ENCODE measurements around the gene SAT2. TPM values are rescaled to one million over a fixed set of nuclear protein-coding genes. Genes with fewer than 3 reads are reported as not detected.
"Not testable (repeated sequence)": the region's sequence is repeated elsewhere in the genome, so short reads cannot be mapped to it uniquely, and the experiment has no call there.

Gene SAT2
- total RNA-seq, 2 donors from 2014 or later: 47.6 to 48.9 TPM

DNA sequence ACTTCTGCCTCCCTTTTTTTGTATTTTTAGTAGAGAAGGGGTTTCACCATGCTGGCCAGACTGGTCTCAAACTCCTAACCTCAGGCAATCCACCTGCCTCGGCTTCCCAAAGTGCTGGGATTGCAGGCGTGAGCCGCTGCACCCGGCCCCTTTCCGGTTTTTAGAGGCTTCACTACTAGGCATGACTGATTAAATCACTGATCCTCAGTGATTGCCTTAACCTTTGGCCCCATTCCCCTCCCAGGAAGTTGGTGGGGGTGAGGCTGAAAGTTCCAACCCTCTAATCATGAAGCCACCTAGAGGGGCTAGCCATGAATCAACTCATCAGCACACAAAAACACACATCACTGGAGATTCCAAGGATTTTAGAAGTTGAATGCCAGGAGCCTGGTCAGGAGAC is 30.1 kb downstream of the SAT2 start:
- peaks cover 7 to 41% of the 10 kb centered on the region in 2 donors for H3K36me3 Mint-ChIP-seq (ENCODE audit: insufficient read depth in 2 of 2)
- ATAC-seq (replicated peaks in 1 of 2); DNase-seq; H3K27ac Mint-ChIP-seq; H3K27me3 Mint-ChIP-seq (ENCODE audit: low read depth); H3K4me1 Mint-ChIP-seq (ENCODE audit: low read depth); H3K4me3 Mint-ChIP-seq; H3K9me3 Mint-ChIP-seq: not testable (repeated sequence)

GRCh38 chr17:7593296-7593695 is 34.3 kb downstream of the SAT2 start:
- Mint-ChIP-seq H3K27me3 (ENCODE audit: low read depth) (no peaks in the 10 kb centered on the region), H3K36me3 (ENCODE audit: insufficient read depth in 2 of 2) (peaks cover 2 to 19% of the 10 kb centered on the region in 2 donors), H3K27ac (no peak overlapping the region), H3K4me1 (ENCODE audit: low read depth) (no peaks in the 10 kb centered on the region), H3K4me3 (no peak overlapping the region), H3K9me3 (no peaks in the 10 kb centered on the region)
- DNase-seq (no peak), ATAC-seq (replicated peaks in 1 of 2) (no peak)

GRCh38 chr17:7592422-7593021 is 35.1 kb downstream of the SAT2 start:
- no peak overlapping the region for H3K4me3 Mint-ChIP-seq
- DNase-seq (no peak), ATAC-seq (replicated peaks in 1 of 2) (no peak)
- H3K9me3 Mint-ChIP-seq: no peaks in the 10 kb centered on the region
- H3K27ac Mint-ChIP-seq: no peak overlapping the region
- H3K4me1 Mint-ChIP-seq (ENCODE audit: low read depth): no peaks in the 10 kb centered on the region
- H3K27me3 Mint-ChIP-seq (ENCODE audit: low read depth): no peaks in the 10 kb centered on the region
- H3K36me3 Mint-ChIP-seq (ENCODE audit: insufficient read depth in 2 of 2): peaks cover 2 to 18% of the 10 kb centered on the region in 2 donors

GRCh38 chr17:7591596-7591995 is 36.0 kb downstream of the SAT2 start:
- DNase-seq: no peak
- Mint-ChIP-seq H3K36me3 (ENCODE audit: insufficient read depth in 2 of 2) (peaks cover 0 to 15% of the 10 kb centered on the region in 2 donors), H3K27ac (no peak overlapping the region), H3K4me3 (no peak overlapping the region), H3K27me3 (ENCODE audit: low read depth) (no peaks in the 10 kb centered on the region), H3K4me1 (ENCODE audit: low read depth) (no peaks in the 10 kb centered on the region), H3K9me3 (no peaks in the 10 kb centered on the region)
- no peak for ATAC-seq (replicated peaks in 1 of 2)

- DNase-seq (no peak), ATAC-seq (replicated peaks in 1 of 2) (no peak)
- H3K27ac Mint-ChIP-seq: peak overlapping the region; percentile 7
- H3K36me3 Mint-ChIP-seq (ENCODE audit: insufficient read depth in 2 of 2): peaks cover 0 to 14% of the 10 kb centered on the region in 2 donors
- H3K4me1 Mint-ChIP-seq (ENCODE audit: low read depth): peaks cover 3% of the 10 kb centered on the region
- no peaks in the 10 kb centered on the region for H3K9me3 Mint-ChIP-seq
- H3K27me3 Mint-ChIP-seq (ENCODE audit: low read depth): no peaks in the 10 kb centered on the region
- H3K4me3 Mint-ChIP-seq: no peak overlapping the region
These were observed 36.9 kb downstream of the SAT2 start for GRCh38 chr17:7590743-7591142.

GRCh38 chr17:7589891-7590691 is 37.5 kb downstream of the SAT2 start, which contains the start of gene SOX15:
SOX15 (minus strand) TSS chr17:7590094; CDS start chr17:7589676, 418 bp downstream.
- ATAC-seq (replicated peaks in 1 of 2): no peak
- peaks cover 0 to 11% of the 10 kb centered on the region in 2 donors for H3K36me3 Mint-ChIP-seq (ENCODE audit: insufficient read depth in 2 of 2)
- peak within 1 kb of the TSS; percentile 7 for H3K27ac Mint-ChIP-seq
- H3K4me1 Mint-ChIP-seq (ENCODE audit: low read depth): peaks cover 9% of the 10 kb centered on the region
- no peak within 1 kb of the TSS for H3K4me3 Mint-ChIP-seq
- H3K9me3 Mint-ChIP-seq: no peaks in the 10 kb centered on the region
- H3K27me3 Mint-ChIP-seq (ENCODE audit: low read depth): no peaks in the 10 kb centered on the region
- peak in 1 of 2 donors; percentile 11 for DNase-seq

GRCh38 chr17:7589204-7589868 is 38.3 kb downstream of the SAT2 start:
- Mint-ChIP-seq H3K4me3 (no peak overlapping the region), H3K27ac (no peak overlapping the region), H3K4me1 (ENCODE audit: low read depth) (peaks cover 17% of the 10 kb centered on the region), H3K27me3 (ENCODE audit: low read depth) (no peaks in the 10 kb centered on the region), H3K36me3 (ENCODE audit: insufficient read depth in 2 of 2) (peaks cover 2 to 11% of the 10 kb centered on the region in 2 donors), H3K9me3 (no peaks in the 10 kb centered on the region)
- DNase-seq (peak; percentile 68 to 72), ATAC-seq (replicated peaks in 1 of 2) (peak; percentile 65 to 69)

DNA sequence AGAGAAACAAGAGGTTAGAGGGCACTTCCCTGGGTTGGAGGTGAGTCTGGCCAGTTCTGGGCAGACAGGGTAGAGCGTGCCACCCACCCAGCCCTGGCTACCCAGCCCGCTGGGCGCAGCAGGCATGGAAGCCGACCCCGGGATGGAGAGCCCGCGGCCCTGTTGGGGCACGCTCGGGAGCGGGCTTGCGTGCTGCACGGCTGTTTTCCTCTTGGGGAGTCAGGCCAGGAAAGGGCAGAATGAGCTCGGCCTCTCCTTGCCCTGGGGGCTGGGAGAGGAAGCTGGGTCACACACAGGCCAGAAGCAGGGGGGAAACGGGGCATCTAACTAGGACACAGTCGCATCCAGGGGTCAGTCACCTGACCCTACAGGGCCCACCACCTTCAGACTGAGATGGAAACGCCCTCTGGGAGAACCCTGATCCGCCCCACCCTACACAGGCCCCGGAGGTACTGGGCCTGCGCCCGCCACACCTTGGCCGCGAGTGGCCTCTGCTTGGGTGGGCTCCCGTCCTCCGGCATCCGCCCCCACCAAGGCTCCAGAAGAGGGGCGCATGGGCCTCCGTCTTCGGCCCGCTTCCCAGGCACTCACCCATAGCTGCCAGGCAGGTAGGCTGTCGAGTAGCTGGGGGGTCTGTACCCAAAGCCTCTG is 38.9 kb downstream of the SAT2 start:
- H3K9me3 Mint-ChIP-seq: no peaks in the 10 kb centered on the region
- peaks cover 5 to 7% of the 10 kb centered on the region in 2 donors for H3K36me3 Mint-ChIP-seq (ENCODE audit: insufficient read depth in 2 of 2)
- DNase-seq (no peak), ATAC-seq (replicated peaks in 1 of 2) (no peak)
- no peak overlapping the region for H3K4me3 Mint-ChIP-seq
- no peaks in the 10 kb centered on the region for H3K27me3 Mint-ChIP-seq (ENCODE audit: low read depth)
- H3K27ac Mint-ChIP-seq: no peak overlapping the region
- H3K4me1 Mint-ChIP-seq (ENCODE audit: low read depth): peaks cover 19% of the 10 kb centered on the region

- DNase-seq: no peak
- peaks cover 24% of the 10 kb centered on the region for H3K4me1 Mint-ChIP-seq (ENCODE audit: low read depth)
- H3K36me3 Mint-ChIP-seq (ENCODE audit: insufficient read depth in 2 of 2): peaks cover 5 to 7% of the 10 kb centered on the region in 2 donors
- H3K4me3 Mint-ChIP-seq: no peak overlapping the region
- no peak for ATAC-seq (replicated peaks in 1 of 2)
- peak overlapping the region; percentile 16 for H3K27ac Mint-ChIP-seq
- no peaks in the 10 kb centered on the region for H3K9me3 Mint-ChIP-seq
- H3K27me3 Mint-ChIP-seq (ENCODE audit: low read depth): no peaks in the 10 kb centered on the region
These were observed 40.0 kb downstream of the SAT2 start for GRCh38 chr17:7587420-7588151.

DNA sequence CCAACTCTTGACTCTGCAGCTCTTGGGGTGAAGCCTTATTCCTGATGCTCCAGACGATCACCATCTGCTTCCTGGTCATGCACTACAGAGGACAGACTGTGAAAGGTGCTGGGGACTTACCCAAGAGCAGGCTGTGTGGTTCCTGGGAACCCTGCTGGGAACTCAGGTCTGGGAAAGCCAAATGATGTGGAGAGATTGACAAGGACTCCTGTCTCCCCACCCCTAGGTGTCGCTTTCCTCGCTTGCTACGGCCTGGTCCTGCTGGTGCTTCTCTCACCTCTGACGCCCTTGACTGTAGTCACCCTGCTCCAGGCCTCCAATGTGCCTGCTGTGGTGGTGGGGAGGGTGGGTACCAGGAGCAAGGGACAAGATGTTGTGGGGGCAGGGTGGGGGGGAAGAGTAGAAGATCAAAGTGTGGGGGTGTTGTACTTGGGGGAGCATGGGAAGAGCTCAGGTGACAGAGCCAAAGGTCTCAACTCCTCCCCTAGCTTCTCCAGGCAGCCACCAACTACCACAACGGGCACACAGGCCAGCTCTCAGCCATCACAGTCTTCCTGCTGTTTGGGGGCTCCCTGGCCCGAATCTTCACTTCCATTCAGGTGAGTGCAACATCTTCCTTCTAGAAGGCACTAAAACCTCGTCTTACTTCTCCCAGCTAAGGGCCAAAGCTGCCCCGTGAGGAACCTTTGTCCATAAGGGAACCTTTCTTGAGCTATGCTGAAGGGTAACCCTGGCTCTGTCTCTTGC is 40.8 kb downstream of the SAT2 start:
- no peaks in the 10 kb centered on the region for H3K9me3 Mint-ChIP-seq
- peak overlapping the region; percentile 41 for H3K27ac Mint-ChIP-seq
- no peak overlapping the region for H3K4me3 Mint-ChIP-seq
- no peaks in the 10 kb centered on the region for H3K27me3 Mint-ChIP-seq (ENCODE audit: low read depth)
- H3K36me3 Mint-ChIP-seq (ENCODE audit: insufficient read depth in 2 of 2): peaks cover 8 to 10% of the 10 kb centered on the region in 2 donors
- no peak for DNase-seq
- peaks cover 31% of the 10 kb centered on the region for H3K4me1 Mint-ChIP-seq (ENCODE audit: low read depth)
- no peak for ATAC-seq (replicated peaks in 1 of 2)

DNA sequence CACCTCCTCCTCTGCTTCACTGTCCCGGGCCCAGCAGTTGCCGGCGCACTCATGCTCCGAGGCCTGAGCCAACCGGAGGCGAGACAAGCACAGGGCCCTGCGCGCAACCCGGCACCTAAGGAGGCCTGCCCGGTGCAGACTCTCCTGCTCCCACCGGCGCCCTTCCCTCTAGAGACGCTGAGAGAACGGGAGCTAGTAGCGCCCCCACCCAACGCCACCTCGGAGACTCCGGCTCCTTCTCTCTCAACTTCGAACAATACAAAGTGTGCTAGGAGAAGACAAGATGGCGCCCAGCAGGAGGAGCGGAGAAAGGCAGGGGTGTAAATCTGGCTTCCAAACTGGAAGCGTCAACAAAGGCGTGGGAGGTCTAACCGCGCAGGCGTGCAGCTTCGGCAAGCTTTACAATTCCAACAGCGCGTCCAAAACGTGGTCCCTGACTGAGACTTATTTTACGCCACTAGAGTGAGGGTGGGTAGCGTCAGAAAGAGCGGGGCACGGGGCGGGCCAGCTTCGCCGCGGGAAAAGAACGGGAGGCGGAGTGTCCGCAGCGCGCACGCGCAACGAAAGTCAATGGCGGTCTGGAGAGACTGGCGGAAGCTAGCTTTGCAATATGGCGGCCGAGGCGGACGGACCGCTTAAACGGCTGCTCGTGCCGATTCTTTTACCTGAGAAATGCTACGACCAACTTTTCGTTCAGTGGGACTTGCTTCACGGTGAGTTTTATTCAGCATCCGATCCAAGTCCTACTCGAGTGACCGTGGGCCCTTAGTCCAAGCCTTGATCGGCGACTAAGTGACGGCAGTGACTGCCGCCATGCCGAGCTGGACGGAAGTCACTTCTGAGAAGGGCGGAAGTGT is 44.1 kb downstream of the SAT2 start, which contains the start of gene MPDU1:
TSS of gene MPDU1 (plus strand) at position 600 of the 857 bp plus-strand sequence. CDS start at position 611, 11 bp downstream.
- Mint-ChIP-seq H3K4me1 (ENCODE audit: low read depth) (peaks cover 64% of the 10 kb centered on the region), H3K9me3 (no peaks in the 10 kb centered on the region), H3K27me3 (ENCODE audit: low read depth) (no peaks in the 10 kb centered on the region), H3K4me3 (peak within 1 kb of the TSS; percentile 87 to 95), H3K27ac (peak within 1 kb of the TSS; percentile 95), H3K36me3 (ENCODE audit: insufficient read depth in 2 of 2) (peaks cover 13 to 16% of the 10 kb centered on the region in 2 donors)
- ATAC-seq (replicated peaks in 1 of 2) (peak; percentile 62 to 71), DNase-seq (peak; percentile 96)
